Esophagus (tissue), 2 donors: ENCODE data around the gene NR2F1-AS1. TPM values are rescaled to one million over a fixed set of nuclear protein-coding genes. Genes with fewer than 3 reads are reported as not detected.

Experiments
- H3K27ac ChIP-seq, 2 donors: one replicate each; pipeline ENCODE4 v1.5.1; 2013; ENCODE audit warnings: low read depth in 2 of 2, mild to moderate bottlenecking in 2 of 2, inconsistent platforms in 1 of 2, low read length in 1 of 2, moderate library complexity in 1 of 2
- H3K27me3 ChIP-seq, 2 donors: one replicate each; pipeline ENCODE4 v1.6.1; 2013; ENCODE audit warnings: low read length in 2 of 2, control low read depth in 1 of 2, mild to moderate bottlenecking in 1 of 2; ENCODE audit not compliant: insufficient read depth in 2 of 2, control insufficient read depth in 1 of 2
- H3K36me3 ChIP-seq, 2 donors: one replicate each; pipeline ENCODE4 v1.6.1; 2013; ENCODE audit warnings: low read length in 1 of 2; ENCODE audit not compliant: control insufficient read depth in 2 of 2, insufficient read depth in 2 of 2
- H3K4me1 ChIP-seq, 2 donors: one replicate each; pipeline ENCODE4 v1.6.1; 2013; ENCODE audit warnings: low read length in 1 of 2; ENCODE audit not compliant: control insufficient read depth in 2 of 2, insufficient read depth in 2 of 2
- H3K4me3 ChIP-seq, 2 donors: one replicate each; pipeline ENCODE4 v1.5.1; 2013; ENCODE audit warnings: low read length in 2 of 2, mild to moderate bottlenecking in 2 of 2, low read depth in 1 of 2, moderate library complexity in 1 of 2
- H3K9me3 ChIP-seq, 2 donors: one replicate each; pipeline ENCODE4 v1.6.1; 2013; ENCODE audit warnings: mild to moderate bottlenecking in 2 of 2, low read depth in 1 of 2, low read length in 1 of 2, moderate library complexity in 1 of 2; ENCODE audit not compliant: control insufficient read depth in 2 of 2, insufficient read depth in 1 of 2
- WGBS, 2 donors: extraction: QIAGEN DNeasy Blood & Tissue Kit; methylation state at CpG; one replicate each; pipeline ENCODE4 v1.1.7; 2013; 5-methylcytosine and 5-hydroxymethylcytosine counted together
- polyA plus RNA-seq, 2 donors: library from polyadenylated mRNA; stranded (reverse); fragments of 200-250 nt; gene quantifications; one replicate each; pipeline ENCODE4 v1.2.3, GENCODE V29; 2013
- donor health status: healthy with polysubstance abuse.
- donor health status: Bipolar disorder and iron deficiency.

Gene NR2F1-AS1
- polyA plus RNA-seq, 2 donors, result 3.2 to 3.4 TPM

DNA sequence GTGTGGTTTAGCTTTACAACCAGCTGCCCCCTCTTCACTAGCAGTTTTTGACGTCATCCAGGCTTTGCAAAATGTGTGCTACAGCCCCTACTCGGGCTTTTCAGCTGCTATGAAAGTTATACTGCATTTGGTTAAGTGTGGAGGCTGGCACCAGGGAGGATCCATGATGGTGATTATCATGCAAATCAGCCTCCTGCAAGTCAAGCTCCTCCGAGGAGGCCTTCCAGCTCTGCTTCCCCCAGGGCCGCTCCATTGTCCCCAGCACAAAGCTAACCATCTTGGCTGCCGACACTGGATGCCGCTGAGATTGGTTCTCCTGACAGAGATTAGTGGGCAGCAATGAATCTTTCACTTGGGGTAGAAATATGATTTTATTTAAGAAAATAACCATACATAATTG is 159.6 kb downstream of the NR2F1-AS1 start:
- whole genome bisulfite sequencing, 2 donors, result 75% methylated on average over 6 of the region's 6 CpGs
- no peaks in the 10 kb centered on the region for H3K9me3 ChIP-seq
- H3K27me3 ChIP-seq, result no peaks in the 10 kb centered on the region
- H3K4me1 ChIP-seq, result no peaks in the 10 kb centered on the region
- no peak overlapping the region for H3K27ac ChIP-seq
- H3K4me3 ChIP-seq, result no peak overlapping the region
- H3K36me3 ChIP-seq, result no peaks in the 10 kb centered on the region

DNA sequence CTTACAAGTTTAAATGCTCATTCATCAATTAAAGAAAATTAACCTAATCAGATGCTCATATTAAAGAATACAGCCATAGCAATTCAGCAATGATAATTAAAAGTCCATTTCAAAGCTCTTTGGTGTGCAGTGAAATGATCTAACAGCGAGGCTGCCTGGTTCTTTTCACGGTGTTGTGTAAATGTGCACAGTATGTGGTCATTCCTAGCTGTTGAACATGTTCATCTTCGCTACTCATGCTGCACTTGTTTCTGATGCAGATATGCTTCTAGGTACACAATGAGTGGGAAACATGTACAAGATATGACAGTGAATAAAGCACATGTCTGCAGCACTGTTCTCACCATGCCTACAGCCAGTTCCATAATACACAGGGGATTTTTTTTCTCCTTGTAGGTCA is 163.5 kb downstream of the NR2F1-AS1 start:
- no peaks in the 10 kb centered on the region for H3K36me3 ChIP-seq
- H3K27me3 ChIP-seq, result no peaks in the 10 kb centered on the region
- H3K4me1 ChIP-seq, result no peaks in the 10 kb centered on the region
- H3K4me3 ChIP-seq, result no peak overlapping the region
- H3K9me3 ChIP-seq, result no peaks in the 10 kb centered on the region
- 93 to 94% methylated on average over 3 of the region's 3 CpGs for WGBS, 2 donors
- H3K27ac ChIP-seq, result no peak overlapping the region

DNA sequence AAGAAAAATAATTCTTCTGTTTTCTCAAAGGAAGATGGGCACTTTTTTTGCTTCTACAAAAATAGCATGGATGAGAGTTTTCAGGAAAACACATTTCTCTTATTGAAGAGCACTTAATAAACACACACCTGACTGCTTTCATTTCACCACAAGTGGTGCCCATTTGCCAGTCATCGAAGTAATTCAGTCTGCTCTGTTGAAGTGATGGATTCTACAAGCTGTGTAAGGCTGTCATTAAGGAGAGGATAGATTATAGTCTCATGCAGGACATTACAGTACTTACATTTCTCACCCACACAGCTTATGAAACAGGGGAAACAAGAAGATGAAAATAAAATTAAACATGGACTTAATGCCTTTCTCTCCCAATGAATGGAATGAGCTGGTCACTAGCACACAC is 165.2 kb downstream of the NR2F1-AS1 start:
- Histone ChIP-seq H3K27ac (no peak overlapping the region), H3K4me1 (no peaks in the 10 kb centered on the region), H3K4me3 (no peak overlapping the region), H3K9me3 (no peaks in the 10 kb centered on the region), H3K27me3 (no peaks in the 10 kb centered on the region), H3K36me3 (no peaks in the 10 kb centered on the region)
- WGBS, 2 donors, result 75 to 80% methylated on average over 1 of the region's 1 CpG

DNA sequence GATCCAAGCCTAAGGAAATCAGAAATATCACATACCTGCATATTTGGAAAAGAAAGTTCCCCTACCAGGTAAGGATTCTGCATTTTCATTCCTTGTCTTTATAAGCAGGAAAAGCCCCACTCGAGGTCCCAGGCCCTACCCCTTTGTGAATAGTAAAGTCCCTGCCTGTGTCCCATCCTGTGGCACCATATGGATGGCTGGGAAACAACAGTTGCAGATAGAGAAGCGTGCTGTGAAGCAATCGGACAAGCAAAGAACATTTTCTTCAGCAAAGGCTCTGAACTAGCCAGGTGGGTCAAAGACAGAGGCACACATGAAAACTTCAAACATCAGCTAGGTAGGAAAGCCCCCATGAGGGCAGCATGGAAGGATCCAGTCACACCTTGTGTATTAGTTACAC is 169.3 kb downstream of the NR2F1-AS1 start:
- H3K4me1 ChIP-seq, result no peaks in the 10 kb centered on the region
- H3K4me3 ChIP-seq, result no peak overlapping the region
- 69 to 82% methylated on average over 3 of the region's 3 CpGs for WGBS, 2 donors
- no peaks in the 10 kb centered on the region for H3K9me3 ChIP-seq
- no peaks in the 10 kb centered on the region for H3K27me3 ChIP-seq
- H3K36me3 ChIP-seq, result no peaks in the 10 kb centered on the region
- H3K27ac ChIP-seq, result no peak overlapping the region

DNA sequence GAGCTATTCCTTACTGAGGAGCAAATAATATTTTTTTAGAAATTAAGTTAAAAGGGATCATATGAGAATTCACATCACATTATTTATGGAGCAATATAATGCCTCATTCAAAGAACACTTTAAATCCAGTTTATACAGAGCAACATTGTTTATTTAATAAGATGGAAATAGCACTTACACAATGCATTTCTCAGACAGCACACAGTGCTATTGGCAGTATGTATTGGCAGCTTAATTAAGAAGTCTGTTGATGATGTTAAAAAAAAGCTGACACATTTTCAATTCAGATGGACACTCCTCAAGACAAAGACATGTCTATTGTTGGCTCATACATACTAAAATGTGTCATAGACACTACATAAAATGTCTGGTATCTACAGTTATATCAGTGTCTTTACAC is 171.3 kb downstream of the NR2F1-AS1 start:
- H3K27me3 ChIP-seq, result no peaks in the 10 kb centered on the region
- H3K27ac ChIP-seq, result no peak overlapping the region
- no peak overlapping the region for H3K4me3 ChIP-seq
- no peaks in the 10 kb centered on the region for H3K36me3 ChIP-seq
- H3K4me1 ChIP-seq, result no peaks in the 10 kb centered on the region
- no peaks in the 10 kb centered on the region for H3K9me3 ChIP-seq

DNA sequence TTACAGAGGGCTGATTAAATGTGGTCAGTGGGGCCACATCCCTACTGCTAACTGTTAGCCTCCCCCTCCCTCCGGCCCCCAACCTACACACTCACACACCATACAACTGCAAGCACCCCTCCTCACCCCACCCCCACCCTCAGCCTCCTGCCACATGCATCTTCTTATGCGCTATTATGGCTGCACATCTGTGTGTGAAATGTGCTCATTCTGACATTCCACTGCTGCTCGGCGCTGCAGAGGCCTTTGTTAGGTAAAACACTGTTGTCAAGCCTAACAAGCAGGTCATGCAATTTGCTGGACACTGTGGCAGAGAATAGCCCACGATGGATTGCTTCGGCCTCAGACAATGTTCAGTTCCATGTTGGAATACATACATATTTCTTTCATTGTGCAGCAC is 173.6 kb downstream of the NR2F1-AS1 start:
- Histone ChIP-seq H3K27ac (no peak overlapping the region), H3K4me3 (no peak overlapping the region), H3K9me3 (no peaks in the 10 kb centered on the region), H3K4me1 (no peaks in the 10 kb centered on the region), H3K36me3 (no peaks in the 10 kb centered on the region), H3K27me3 (no peaks in the 10 kb centered on the region)
- 73 to 80% methylated on average over 6 of the region's 6 CpGs for WGBS, 2 donors

DNA sequence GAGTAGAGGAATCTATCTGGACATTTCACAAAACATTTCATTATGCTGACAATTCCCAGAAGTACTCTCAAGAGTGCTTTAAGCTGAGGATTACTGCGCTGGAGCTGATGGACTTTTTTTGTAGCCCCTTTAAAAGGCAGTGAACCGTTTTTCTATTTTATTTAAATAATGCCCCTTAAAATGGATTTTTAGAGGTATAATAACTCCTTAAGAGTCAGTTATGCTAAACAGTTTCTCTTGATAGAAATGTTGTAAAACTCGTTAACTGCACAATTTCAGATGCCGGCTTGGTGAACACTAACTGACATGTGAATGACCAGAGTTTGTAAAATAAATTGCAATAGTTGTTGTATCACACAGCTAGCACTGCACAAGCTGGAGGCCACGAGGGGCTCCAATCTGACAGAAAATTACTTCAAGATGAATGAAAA is 174.0 kb downstream of the NR2F1-AS1 start:
- no peaks in the 10 kb centered on the region for H3K4me1 ChIP-seq
- H3K4me3 ChIP-seq, result no peak overlapping the region
- H3K27me3 ChIP-seq, result no peaks in the 10 kb centered on the region
- H3K27ac ChIP-seq, result no peak overlapping the region
- H3K36me3 ChIP-seq, result no peaks in the 10 kb centered on the region
- H3K9me3 ChIP-seq, result no peaks in the 10 kb centered on the region
- WGBS, 2 donors, result 68 to 71% methylated on average over 5 of the region's 5 CpGs

DNA sequence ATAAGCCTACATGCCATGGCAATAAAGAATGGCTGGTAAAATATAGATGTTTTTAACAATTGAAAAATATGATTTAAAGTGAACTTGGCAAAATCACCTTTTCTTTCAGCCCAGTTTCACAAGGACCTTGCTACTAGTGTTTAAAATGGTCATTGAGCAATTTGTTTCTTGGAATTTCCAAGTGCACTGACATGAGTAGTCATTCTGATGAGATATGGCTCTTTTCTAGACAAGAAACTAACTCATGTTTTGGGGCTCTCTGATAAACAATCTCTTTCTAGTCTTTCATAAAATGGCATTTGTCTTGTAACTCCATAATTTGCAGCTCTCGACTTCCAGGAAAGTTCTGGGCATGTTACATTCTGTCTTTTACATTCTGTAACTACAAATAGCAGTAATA is 176.8 kb downstream of the NR2F1-AS1 start:
- Histone ChIP-seq H3K27ac (no peak overlapping the region), H3K4me1 (no peaks in the 10 kb centered on the region), H3K9me3 (no peaks in the 10 kb centered on the region), H3K27me3 (no peaks in the 10 kb centered on the region), H3K4me3 (no peak overlapping the region), H3K36me3 (no peaks in the 10 kb centered on the region)
- WGBS, 2 donors, result 48 to 54% methylated on average over 1 of the region's 1 CpG

DNA sequence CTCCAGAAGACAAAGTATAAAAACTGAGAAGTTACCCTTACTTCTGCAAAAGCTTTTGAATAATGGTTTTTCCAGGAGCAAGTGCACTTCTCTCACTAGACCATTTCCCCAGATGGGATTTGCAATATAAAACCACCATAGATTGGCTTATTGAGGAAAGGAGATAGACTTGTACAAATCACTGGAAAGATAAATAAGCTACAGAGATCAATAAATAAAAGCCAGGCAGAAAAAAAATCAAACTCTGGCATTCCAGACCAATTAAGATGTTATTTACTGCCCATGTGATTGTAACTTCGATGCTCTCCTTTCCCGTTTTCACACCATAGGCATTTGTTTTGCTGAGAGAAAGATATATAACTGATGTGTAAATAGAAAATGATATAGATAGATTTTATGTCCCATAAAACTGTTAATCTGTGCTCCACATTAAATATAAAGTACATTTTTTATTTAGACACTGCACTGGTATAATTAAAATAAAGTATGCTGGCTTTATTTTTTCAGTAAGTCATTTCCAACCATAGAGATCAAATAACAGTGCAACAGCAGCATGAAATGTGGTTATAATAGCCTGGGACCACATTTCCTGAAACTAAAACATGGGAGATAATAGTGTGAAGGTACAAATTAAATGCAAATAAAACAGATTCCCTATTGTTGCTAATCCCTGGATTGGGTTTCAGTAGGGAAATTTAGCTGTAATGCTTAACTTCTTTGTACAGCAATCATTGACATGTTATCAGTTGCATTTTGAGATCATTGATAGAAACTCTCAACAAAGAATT is 177.7 kb downstream of the NR2F1-AS1 start:
- Histone ChIP-seq H3K36me3 (no peaks in the 10 kb centered on the region), H3K4me1 (no peaks in the 10 kb centered on the region), H3K4me3 (no peak overlapping the region), H3K27me3 (no peaks in the 10 kb centered on the region), H3K27ac (no peak overlapping the region), H3K9me3 (no peaks in the 10 kb centered on the region)
- WGBS, 2 donors, result 77 to 97% methylated on average over 2 of the region's 2 CpGs

DNA sequence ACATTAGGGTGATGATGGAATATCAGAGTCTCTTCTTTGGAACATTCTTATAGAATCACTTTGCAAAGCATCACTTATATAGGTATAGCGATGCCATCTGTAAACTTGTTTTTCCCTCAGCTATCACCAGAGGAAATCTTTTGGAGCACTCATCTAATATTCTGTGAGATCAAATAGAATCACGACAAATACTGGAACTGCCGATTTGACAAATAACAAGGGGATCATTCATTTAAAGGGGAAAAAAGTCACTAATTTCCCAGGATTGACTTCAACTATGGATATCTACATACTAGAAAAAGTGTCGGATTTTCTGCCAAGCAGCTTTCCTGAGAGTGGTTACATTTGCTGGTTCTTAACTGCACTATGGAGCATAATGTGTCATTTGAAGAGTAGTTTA is 178.6 kb downstream of the NR2F1-AS1 start:
- no peaks in the 10 kb centered on the region for H3K9me3 ChIP-seq
- WGBS, 2 donors, result 82 to 89% methylated on average over 4 of the region's 4 CpGs
- no peaks in the 10 kb centered on the region for H3K4me1 ChIP-seq
- no peak overlapping the region for H3K27ac ChIP-seq
- no peaks in the 10 kb centered on the region for H3K27me3 ChIP-seq
- no peak overlapping the region for H3K4me3 ChIP-seq
- H3K36me3 ChIP-seq, result no peaks in the 10 kb centered on the region
